Activated CD8-positive, alpha-beta T cell treated with anti-CD3 and anti-CD28 coated beads for 36 hours (primary cell): ENCODE data around the gene ANXA2. TPM values are rescaled to one million over a fixed set of nuclear protein-coding genes. Genes with fewer than 3 reads are reported as not detected.

ENCODE experiments used
- ATAC-seq: fragments of 200-7000 bp; cut with Tn5 transposase; one replicate; pipeline ENCODE4 v1.10.0; 2021; ENCODE audit warnings: mild to moderate bottlenecking, moderate library complexity
- CTCF ChIA-PET: fragments of 350-600 bp; sonication (Branson Sonifier 250); formaldehyde crosslinking; loops from one replicate; lab custom pipeline; 2021; ENCODE audit warnings: antibody characterized with exemption; lab: Charles Lee
- POLR2A ChIA-PET: fragments of 350-600 bp; sonication (Branson Sonifier 250); formaldehyde crosslinking; loops from one replicate; lab custom pipeline; 2021; ENCODE audit warnings: antibody characterized with exemption; lab: Charles Lee
- DNase-seq: peaks from one replicate; pipeline ENCODE4 v3.0.0-alpha.2; 2020
- H3K27ac Mint-ChIP-seq: one replicate; pipeline ENCODE4 v1.8.0; 2021; ENCODE audit warnings: mild to moderate bottlenecking, mixed read lengths
- H3K27me3 Mint-ChIP-seq: one replicate; pipeline ENCODE4 v1.8.0; 2021; ENCODE audit warnings: mixed read lengths
- H3K36me3 Mint-ChIP-seq: one replicate; pipeline ENCODE4 v1.8.0; 2021; ENCODE audit warnings: low read depth, mixed read lengths
- H3K4me1 Mint-ChIP-seq: one replicate; pipeline ENCODE4 v1.8.0; 2021; ENCODE audit warnings: low read depth, mixed read lengths
- H3K4me3 Mint-ChIP-seq: one replicate; pipeline ENCODE4 v1.8.0; 2021; ENCODE audit warnings: mild to moderate bottlenecking, moderate library complexity, mixed read lengths
- H3K9me3 Mint-ChIP-seq: one replicate; pipeline ENCODE4 v1.8.0; 2021; ENCODE audit warnings: mixed read lengths
- CTCF ChIP-seq: fragments of 200-600 bp; IDR thresholded peaks from one replicate; pipeline ENCODE4 v1.8.0; 2022; ENCODE audit warnings: antibody characterized with exemption, mild to moderate bottlenecking
- intact Hi-C: fragments of 100-400 bp; cut with micrococcal nuclease; formaldehyde crosslinking; loops from one replicate; pipeline ENCODE4 v1.10.0; 2022
- total RNA-seq, 2 experiments: library from RNA; stranded (reverse); gene quantifications; one replicate each; pipeline ENCODE4 v1.2.3, GENCODE V29; 2021

The ANXA2 gene
- total RNA-seq, 2 experiments from 2014 or later: 57.9 to 60.2 TPM

DNA sequence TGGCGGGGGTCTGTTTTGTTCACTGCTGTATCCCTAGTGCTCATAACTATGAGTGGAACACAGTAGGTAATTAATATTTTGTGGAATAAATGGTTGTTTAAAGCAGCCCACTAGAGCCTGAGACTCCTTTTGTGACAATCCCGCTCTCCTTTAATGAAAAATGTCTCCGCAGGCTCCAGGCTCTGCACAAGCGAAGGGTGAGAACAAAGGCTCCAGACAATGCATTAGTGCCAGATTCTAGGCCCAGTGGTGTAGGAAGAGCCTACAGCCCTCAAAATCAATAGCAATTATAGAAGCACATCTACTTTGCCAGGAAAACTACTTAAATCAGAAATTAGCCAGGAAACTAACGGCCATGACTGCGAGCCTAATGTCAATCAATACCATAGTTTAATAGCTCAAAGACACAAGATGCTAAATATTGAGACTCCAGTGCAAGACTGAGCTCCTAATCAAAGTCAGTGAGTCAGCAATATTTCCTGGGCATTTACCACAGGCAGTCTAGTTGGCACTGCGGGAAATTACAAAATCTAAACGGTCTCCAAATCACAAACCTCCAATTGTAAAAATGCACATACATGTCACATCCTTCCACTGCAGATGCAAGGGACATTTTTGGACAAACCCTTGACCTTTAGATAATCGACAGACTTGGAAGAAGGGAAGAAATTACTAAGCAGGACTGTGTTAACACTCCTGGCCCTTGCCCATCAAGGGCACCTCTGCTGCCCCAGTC is 2.3 kb downstream of the ANXA2 start:
- ChIA-PET CTCF (no interaction called here), POLR2A (interaction anchor here (0.8 kb wide), 1 partner anchor 84 kb away, joined by 3 read pairs; no protein-coding TSS in a partner anchor)
- no peak overlapping the region for H3K27ac Mint-ChIP-seq
- H3K4me1 Mint-ChIP-seq: peaks cover 46% of the 10 kb centered on the region
- no peak for DNase-seq
- no peak for ATAC-seq
- peaks cover 13% of the 10 kb centered on the region for H3K36me3 Mint-ChIP-seq
- peaks cover 3% of the 10 kb centered on the region for H3K27me3 Mint-ChIP-seq
- intact Hi-C loops: no loop called here
- TF ChIP-seq CTCF: no peak
- H3K4me3 Mint-ChIP-seq: no peak overlapping the region
- H3K9me3 Mint-ChIP-seq: no peaks in the 10 kb centered on the region

DNA sequence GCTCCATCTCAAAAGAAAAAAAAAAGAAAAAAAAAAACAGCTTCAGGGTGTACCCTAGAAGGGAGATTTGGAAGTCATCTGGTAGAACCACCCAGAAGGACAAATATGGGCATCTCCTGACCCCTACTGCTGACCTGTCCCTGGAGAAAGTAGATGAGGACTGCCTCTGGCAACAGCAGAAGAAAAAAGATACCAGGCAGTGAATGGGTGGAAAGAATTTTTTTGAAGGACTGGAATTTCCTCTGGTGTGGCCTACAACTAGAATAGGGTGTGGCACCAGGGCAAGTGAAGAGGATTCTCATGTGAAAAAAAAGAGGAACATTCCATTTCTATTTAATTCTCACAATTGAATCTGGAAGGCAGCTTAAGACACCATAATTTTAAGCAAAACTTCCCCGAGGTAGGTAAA is 3.1 kb downstream of the ANXA2 start:
- H3K36me3 Mint-ChIP-seq: peaks cover 13% of the 10 kb centered on the region
- H3K27ac Mint-ChIP-seq: no peak overlapping the region
- DNase-seq: no peak
- no peaks in the 10 kb centered on the region for H3K9me3 Mint-ChIP-seq
- no peak for TF ChIP-seq CTCF
- ChIA-PET POLR2A (interaction anchor here (0.8 to 1.2 kb wide), 2 partner anchors 14 to 85 kb away, joined by 3 read pairs; no protein-coding TSS in a partner anchor), CTCF (no interaction called here)
- no peak for ATAC-seq
- intact Hi-C loops: no loop called here
- no peak overlapping the region for H3K4me3 Mint-ChIP-seq
- H3K4me1 Mint-ChIP-seq: peaks cover 53% of the 10 kb centered on the region
- peaks cover 3% of the 10 kb centered on the region for H3K27me3 Mint-ChIP-seq

DNA sequence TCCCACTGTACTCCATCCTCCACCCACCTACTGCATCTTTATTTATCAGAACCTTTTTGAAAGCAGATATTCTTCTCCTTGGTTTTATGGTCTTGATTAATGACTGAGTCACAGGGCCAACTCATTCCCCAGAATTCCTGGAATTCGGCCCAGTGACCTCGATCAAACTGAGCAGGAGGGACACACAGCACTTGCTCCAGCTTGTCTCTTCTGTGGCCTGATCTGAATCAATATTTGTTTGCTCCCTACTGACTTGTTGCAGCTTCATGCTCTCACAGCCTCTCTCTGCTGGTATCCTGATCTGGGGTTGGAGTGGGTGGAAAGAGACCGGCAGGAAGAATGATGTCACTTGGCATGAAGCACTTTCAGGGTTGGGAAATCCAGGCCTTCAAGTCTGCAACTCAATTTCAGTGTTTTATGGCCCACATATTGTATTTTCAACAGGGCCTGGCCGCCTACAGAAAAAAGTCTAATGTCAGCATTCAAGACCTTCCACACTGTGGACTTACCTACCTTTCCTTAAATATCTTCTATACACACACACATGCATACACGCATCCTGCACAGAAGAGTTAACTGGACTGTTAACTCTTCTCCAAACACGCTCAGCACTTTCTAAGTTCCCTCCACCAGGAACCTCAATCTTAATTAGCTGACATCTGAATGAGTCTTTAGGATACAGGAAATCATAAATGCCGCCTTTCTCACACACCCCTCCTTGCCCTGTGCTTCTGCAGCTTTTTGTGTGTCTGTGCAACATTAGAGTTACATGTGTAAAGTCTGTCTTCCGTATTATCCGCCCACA is 4.6 kb downstream of the ANXA2 start:
- intact Hi-C loops: no loop called here
- no peaks in the 10 kb centered on the region for H3K9me3 Mint-ChIP-seq
- TF ChIP-seq CTCF: no peak
- H3K36me3 Mint-ChIP-seq: peaks cover 13% of the 10 kb centered on the region
- ATAC-seq (no peak), DNase-seq (no peak)
- ChIA-PET CTCF (no interaction called here), POLR2A (interaction anchor here (1.2 to 1.8 kb wide), 2 partner anchors 15 to 30 kb away, joined by 3 to 5 read pairs; no protein-coding TSS in a partner anchor)
- H3K4me1 Mint-ChIP-seq: peaks cover 53% of the 10 kb centered on the region
- no peak overlapping the region for H3K27ac Mint-ChIP-seq
- H3K4me3 Mint-ChIP-seq: no peak overlapping the region
- H3K27me3 Mint-ChIP-seq: peaks cover 3% of the 10 kb centered on the region

GRCh38 chr15:60392601-60392985 is 5.2 kb downstream of the ANXA2 start:
- Mint-ChIP-seq H3K4me3 (no peak overlapping the region), H3K9me3 (no peaks in the 10 kb centered on the region), H3K27ac (no peak overlapping the region), H3K4me1 (peaks cover 52% of the 10 kb centered on the region), H3K27me3 (peaks cover 3% of the 10 kb centered on the region), H3K36me3 (peaks cover 13% of the 10 kb centered on the region)
- ATAC-seq (peak; percentile 17), DNase-seq (peak; percentile 52)
- no peak for TF ChIP-seq CTCF
- POLR2A ChIA-PET: interaction anchor here (1.8 kb wide), 1 partner anchor 30 kb away, joined by 5 read pairs; no protein-coding TSS in a partner anchor
- intact Hi-C loops: no loop called here
- CTCF ChIA-PET: no interaction called here
